A673 (cell line): ENCODE measurements around the gene FAM209B.
"Not testable (repeated sequence)": the region's sequence is repeated elsewhere in the genome, so short reads cannot be mapped to it uniquely, and the experiment has no call there.

Experiments
- CTCF ChIP-seq: fragments of 300-800, 200-600 bp; sonication (generic); conservative IDR thresholded peaks from 2 replicates; pipeline ENCODE4 v1.5.1; 2017; ENCODE audit warnings: low read depth, mild to moderate bottlenecking, antibody characterized with exemption, low read length, moderate library complexity, mixed read lengths
- EZH2 ChIP-seq: fragments of 200-600 bp; sonication (generic); IDR thresholded peaks from 2 replicates; pipeline ENCODE4 v1.6.1; 2017; ENCODE audit warnings: borderline replicate concordance, low read depth, mild to moderate bottlenecking, mixed read lengths, antibody characterized with exemption, low read length; ENCODE audit not compliant: poor library complexity, severe bottlenecking

DNA sequence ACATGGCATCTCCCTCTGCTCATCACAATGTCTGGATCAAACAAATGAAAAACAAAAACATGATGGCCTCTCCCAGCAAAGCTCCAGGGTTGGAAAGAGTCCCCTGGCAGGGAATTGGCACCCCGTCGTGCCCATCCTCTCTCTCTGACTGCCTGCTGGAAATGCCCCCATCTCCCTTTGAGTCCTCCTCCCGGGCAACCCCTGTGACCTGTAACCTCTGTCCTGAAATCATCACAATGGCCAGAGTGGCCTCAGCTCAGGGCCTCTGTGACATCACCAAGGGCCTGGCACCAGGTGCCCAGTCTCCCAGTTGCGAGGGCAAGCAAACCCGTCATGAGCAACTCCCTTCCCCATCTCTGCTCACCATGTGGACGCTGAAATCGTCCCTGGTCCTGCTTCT is 8.6 kb upstream of the FAM209B start, which contains the start of gene FAM209A:
- not testable (repeated sequence) for TF ChIP-seq CTCF, EZH2
